Endothelial cell of umbilical vein (primary cell): ENCODE results near the gene RDH5. TPM values are rescaled to one million over a fixed set of nuclear protein-coding genes. Genes with fewer than 3 reads are reported as not detected.
A peak's percentile ranks its signal among the peaks of the same experiment; 100 is the strongest.

Source experiments
- BruUV-seq: library from RNA; stranded (reverse); fragments of 400-500 nt; replicated peaks from 2 replicates; lab custom pipeline; 2021; lab: Mats Ljungman, UMichigan
- CTCF ChIA-PET: fragments of 300-600, 350-600 bp; sonication (Branson Sonifier 250); formaldehyde crosslinking; loops from one replicate; lab custom pipeline; 2021; ENCODE audit warnings: antibody characterized with exemption, inconsistent platforms; lab: Charles Lee
- POLR2A ChIA-PET: fragments of 300-600, 350-600 bp; sonication (Branson Sonifier 250); formaldehyde crosslinking; loops from one replicate; lab custom pipeline; 2021; ENCODE audit warnings: antibody characterized with exemption, inconsistent platforms; lab: Charles Lee
- DNase-seq: peaks from one replicate; pipeline ENCODE4 v3.0.0-alpha.2; 2011; ENCODE audit warnings: low read depth, low spot score
- FAIRE-seq: peaks from 2 replicates; lab custom pipeline; 2011; peaks lifted over from hg19 to GRCh38; lab: Jason Lieb, UNC
- H2AFZ ChIP-seq: 2 replicates; pipeline ENCODE4 v1.6.0; 2012; ENCODE audit warnings: low read depth, low read length, control low read depth, inconsistent platforms
- H3K27ac ChIP-seq: 2 replicates; pipeline ENCODE4 v1.5.1; 2011; ENCODE audit warnings: low read depth, mild to moderate bottlenecking, control low read depth, low read length, moderate library complexity; ENCODE audit not compliant: insufficient read depth
- H3K27me3 ChIP-seq, 2 experiments: 2 replicates each; pipeline versions ENCODE4 v1.6.0 to v1.6.1; 2011; ENCODE audit warnings: low read length in 2 of 2, mixed read lengths in 1 of 2; ENCODE audit not compliant: control insufficient read depth in 2 of 2, insufficient read depth in 2 of 2
- H3K36me3 ChIP-seq, 2 experiments: 2 replicates in 1 of 2; 3 replicates in 1 of 2; pipeline ENCODE4 v1.5.1; 2011; ENCODE audit warnings: low read length in 2 of 2, mild to moderate bottlenecking in 1 of 2, moderate library complexity in 1 of 2; ENCODE audit not compliant: control insufficient read depth in 2 of 2, insufficient read depth in 2 of 2; ENCODE audit errors: extremely low read depth in 1 of 2
- H3K4me1 ChIP-seq: 3 replicates; pipeline ENCODE4 v1.5.1; 2011; ENCODE audit warnings: mild to moderate bottlenecking, low read length; ENCODE audit not compliant: control insufficient read depth, insufficient read depth; ENCODE audit errors: extremely low read depth
- H3K4me2 ChIP-seq: 2 replicates; pipeline ENCODE4 v1.6.1; 2011; ENCODE audit warnings: low read length, control low read depth, mixed read lengths; ENCODE audit not compliant: insufficient read depth
- H3K4me3 ChIP-seq, 3 experiments: fragments of 200-600 bp in 1 of 3; sonication (generic), shearing (Covaris generic) in 1 of 3; replicated peaks in 1 of 3; 2 replicates each; pipeline ENCODE4 v1.5.1; 2011 to 2016; ENCODE audit warnings: control low read depth in 3 of 3, low read length in 3 of 3, mild to moderate bottlenecking in 2 of 3, inconsistent platforms in 1 of 3, low read depth in 1 of 3, moderate library complexity in 1 of 3; ENCODE audit not compliant: insufficient read depth in 1 of 3
- H3K79me2 ChIP-seq: 2 replicates; pipeline ENCODE4 v1.6.0; 2012; ENCODE audit warnings: low read length, inconsistent platforms; ENCODE audit not compliant: control insufficient read depth, insufficient read depth
- H3K9ac ChIP-seq: replicated peaks from 2 replicates; pipeline ENCODE3; 2011; ENCODE audit warnings: low read length, control low read depth; ENCODE audit not compliant: insufficient read depth; ENCODE audit errors: extremely low read depth
- H3K9me1 ChIP-seq: replicated peaks from 3 replicates; pipeline ENCODE4 v1.6.0; 2011; ENCODE audit warnings: mild to moderate bottlenecking, low read length; ENCODE audit not compliant: control insufficient read depth, insufficient read depth; ENCODE audit errors: extremely low read depth
- H3K9me3 ChIP-seq: replicated peaks from 2 replicates; pipeline ENCODE4 v1.5.1; 2012; ENCODE audit warnings: low read length, inconsistent platforms; ENCODE audit not compliant: control insufficient read depth, insufficient read depth
- H4K20me1 ChIP-seq: replicated peaks from 2 replicates; pipeline ENCODE3; 2011; ENCODE audit warnings: mild to moderate bottlenecking, low read length; ENCODE audit not compliant: control insufficient read depth, insufficient read depth; ENCODE audit errors: extremely low read depth
- CTCF ChIP-seq, 2 donors: IDR thresholded peaks; 1 replicate in 1 of 2; 2 replicates in 1 of 2; pipeline ENCODE4 v1.5.1; 2011; ENCODE audit warnings: low read length in 2 of 2, mild to moderate bottlenecking in 2 of 2, moderate library complexity in 2 of 2, control low read depth in 1 of 2, inconsistent platforms in 1 of 2, low read depth in 1 of 2; ENCODE audit not compliant: insufficient read depth in 1 of 2; ENCODE audit errors: extremely low read depth in 1 of 2
- EZH2 ChIP-seq: IDR thresholded peaks from 2 replicates; pipeline ENCODE4 v1.6.1; 2012; ENCODE audit warnings: borderline replicate concordance, low read depth, mild to moderate bottlenecking, moderate library complexity, low read length, inconsistent platforms; ENCODE audit not compliant: severe bottlenecking
- GATA2 ChIP-seq: IDR thresholded peaks from 2 replicates; pipeline ENCODE4 v1.7.0; 2011; ENCODE audit warnings: low read depth, mild to moderate bottlenecking, moderate library complexity, mixed read lengths, low read length; ENCODE audit not compliant: insufficient read length, insufficient read depth
- JUN ChIP-seq: IDR thresholded peaks from 2 replicates; pipeline ENCODE4 v1.6.1; 2011; ENCODE audit warnings: borderline replicate concordance, low read depth; ENCODE audit not compliant: insufficient read length, insufficient read depth
- MYC ChIP-seq: IDR thresholded peaks from one replicate; pipeline ENCODE4 v1.6.1; 2011; ENCODE audit warnings: mild to moderate bottlenecking, low read depth, low read length
- POLR2A ChIP-seq: IDR thresholded peaks from 2 replicates; pipeline ENCODE4 v1.6.1; 2012; ENCODE audit warnings: low read depth, mild to moderate bottlenecking, control low read depth, low read length
- POLR2AphosphoS5 ChIP-seq: IDR thresholded peaks from 2 replicates; pipeline ENCODE4 v1.6.1; 2012; ENCODE audit warnings: low read depth, mild to moderate bottlenecking, control low read depth, low read length, moderate library complexity; ENCODE audit not compliant: insufficient read depth
- dilution Hi-C: fragments of 300-500 bp; cut with MboI; formaldehyde crosslinking; loops from one replicate; pipeline ENCODE4 v1.15.0; 2019; ENCODE audit warnings: low sequenced_read_pairs; ENCODE audit not compliant: extremely low pct_ligation_motif_present
- intact Hi-C: fragments of 100-400 bp; cut with micrococcal nuclease; formaldehyde crosslinking; loops from one replicate; pipeline ENCODE4 v1.10.0; 2022
- polyA plus RNA-seq, 4 experiments: library from polyadenylated mRNA; depleted of rRNA in 3 of 4; stranded (reverse) in 3 of 4; unstranded in 1 of 4; fragments of >200 nt; gene quantifications; 2 replicates each; pipeline versions ENCODE4 v1.2.1 to v1.2.3, GENCODE V29; 2011 to 2012; ENCODE audit warnings: missing spikeins in 1 of 4
- total RNA-seq: library from RNA; stranded (reverse); gene quantifications from 2 replicates; pipeline ENCODE4 v1.2.3, GENCODE V29; 2021

RDH5 gene
- total and polyA plus RNA-seq, 2 donors (not counting 3 experiments of a cell fraction or from before 2014, with no cell fraction given) = 2.7 to 3.7 TPM

GRCh38 chr12:55738123-55739024 is 18.2 kb downstream of the RDH5 start:
- DNase-seq = peak; percentile 90
- no peaks in the 10 kb centered on the region for H3K9me3 ChIP-seq
- H3K4me1 ChIP-seq = peaks cover 14% of the 10 kb centered on the region
- dilution Hi-C loops = no loop called here
- no TSS peak for BruUV-seq
- peak overlapping the region; percentile 99 for H3K4me2 ChIP-seq
- no peak overlapping the region for H3K27ac ChIP-seq
- H3K36me3 ChIP-seq = no peaks in the 10 kb centered on the region
- peak; percentile 94 for FAIRE-seq
- H3K4me3 ChIP-seq = peak overlapping the region; percentile 57 to 91 (median 83)
- H3K9me1 ChIP-seq = no peaks in the 10 kb centered on the region
- intact Hi-C loops = loop anchor here (1.0 to 5.0 kb wide), 8 partner anchors 59 to 894 kb away; partner anchors contain the start of genes ORMDL2, PA2G4, RPS26 and SARNP
- no peak for TF ChIP-seq MYC
- no peak for TF ChIP-seq POLR2AphosphoS5
- no peak for TF ChIP-seq POLR2A
- no peak for TF ChIP-seq JUN
- TF ChIP-seq CTCF (IDR thresholded peaks at IDR 0.05; ENCODE audit: extremely low read depth in 1 of 2, insufficient read depth in 1 of 2, low read depth in 1 of 2, low read length in 2 of 2) = peak; percentile 54 to 79
- TF ChIP-seq GATA2 = no peak
- TF ChIP-seq EZH2 = no peak
- CTCF ChIA-PET = interaction anchor here (0.5 to 8.2 kb wide), 60 partner anchors 9 to 484 kb away, joined by 3 to 151 read pairs (median 5); partner anchors contain the start of genes BLOC1S1, CD63, DNAJC14 and ESYT1
- peak overlapping the region; percentile 49 for H3K9ac ChIP-seq
- peak overlapping the region; percentile 95 for H2AFZ ChIP-seq
- no peaks in the 10 kb centered on the region for H3K79me2 ChIP-seq
- H3K27me3 ChIP-seq = no peaks in the 10 kb centered on the region
- POLR2A ChIA-PET = interaction anchor here (0.5 to 0.9 kb wide), 2 partner anchors 9 to 425 kb away, joined by 4 to 6 read pairs; partner anchors contain the start of gene CD63
- H4K20me1 ChIP-seq = no peaks in the 10 kb centered on the region
